Liver (tissue), 9 donors: ENCODE results near the gene THSD7B. TPM values are rescaled to one million over a fixed set of nuclear protein-coding genes. Genes with fewer than 3 reads are reported as not detected.

Source experiments
- DNase-seq: peaks from one replicate; pipeline ENCODE4 v3.0.0-alpha.2; 2017; ENCODE audit warnings: low spot score
- H3K27ac ChIP-seq, 2 donors: one replicate each; pipeline ENCODE4 v1.7.0; 2013; ENCODE audit warnings: inconsistent platforms in 2 of 2, low read length in 2 of 2, control low read depth in 1 of 2, low read depth in 1 of 2, mild to moderate bottlenecking in 1 of 2
- H3K27me3 ChIP-seq, 4 donors: one replicate each; pipeline versions ENCODE4 v1.6.1 to v1.7.0; 2013; ENCODE audit warnings: low read length in 3 of 4, inconsistent platforms in 1 of 4, mild to moderate bottlenecking in 1 of 4, moderate library complexity in 1 of 4; ENCODE audit not compliant: control insufficient read depth in 4 of 4, insufficient read depth in 4 of 4
- H3K36me3 ChIP-seq, 4 donors: one replicate each; pipeline versions ENCODE4 v1.6.1 to v1.7.0; 2013; ENCODE audit warnings: low read length in 3 of 4, mild to moderate bottlenecking in 3 of 4, low read depth in 1 of 4, moderate library complexity in 1 of 4; ENCODE audit not compliant: control insufficient read depth in 4 of 4, insufficient read depth in 3 of 4
- H3K4me1 ChIP-seq, 4 donors: one replicate each; pipeline versions ENCODE4 v1.6.1 to v1.7.0; 2013; ENCODE audit warnings: low read length in 3 of 4, mild to moderate bottlenecking in 3 of 4, moderate library complexity in 1 of 4; ENCODE audit not compliant: control insufficient read depth in 4 of 4, insufficient read depth in 4 of 4
- H3K4me3 ChIP-seq, 3 donors: one replicate each; pipeline versions ENCODE4 v1.6.1 to v1.7.0; 2013; ENCODE audit warnings: low read length in 3 of 3, control low read depth in 1 of 3, low read depth in 1 of 3, mild to moderate bottlenecking in 1 of 3
- H3K9ac ChIP-seq, 2 donors: one replicate each; pipeline ENCODE4 v1.7.0; 2013; ENCODE audit warnings: low read length in 2 of 2, mild to moderate bottlenecking in 2 of 2, moderate library complexity in 2 of 2, control low read depth in 1 of 2, low read depth in 1 of 2
- H3K9me3 ChIP-seq, 4 donors: one replicate each; pipeline versions ENCODE4 v1.6.1 to v1.7.0; 2013; ENCODE audit warnings: low read length in 3 of 4; ENCODE audit not compliant: control insufficient read depth in 4 of 4
- ATF3 ChIP-seq: IDR thresholded peaks from 2 replicates; pipeline ENCODE4 v1.6.1; 2016; ENCODE audit warnings: antibody characterized with exemption
- EGR1 ChIP-seq, 2 donors: IDR thresholded peaks; 2 replicates each; pipeline ENCODE4 v1.6.1; 2016 to 2018; ENCODE audit warnings: antibody characterized with exemption in 2 of 2, low read depth in 2 of 2
- FOXA1 ChIP-seq: IDR thresholded peaks from 2 replicates; pipeline ENCODE4 v1.6.1; 2016; ENCODE audit warnings: antibody characterized with exemption
- FOXA2 ChIP-seq: IDR thresholded peaks from 2 replicates; pipeline ENCODE4 v1.6.1; 2016; ENCODE audit warnings: antibody characterized with exemption
- GABPA ChIP-seq, 2 donors: IDR thresholded peaks in 1 of 2; conservative IDR thresholded peaks in 1 of 2; 2 replicates each; pipeline ENCODE4 v1.6.1; 2016; ENCODE audit warnings: antibody characterized with exemption in 2 of 2, mild to moderate bottlenecking in 1 of 2, moderate library complexity in 1 of 2
- HNF4A ChIP-seq, 2 donors: conservative IDR thresholded peaks; 2 replicates each; pipeline ENCODE4 v1.6.1; 2016; ENCODE audit warnings: antibody characterized with exemption in 2 of 2, mild to moderate bottlenecking in 2 of 2
- JUND ChIP-seq, 2 donors: IDR thresholded peaks; 2 replicates each; pipeline ENCODE4 v1.6.1; 2016; ENCODE audit warnings: antibody characterized with exemption in 2 of 2
- MAX ChIP-seq: IDR thresholded peaks from 2 replicates; pipeline ENCODE4 v1.6.1; 2016; ENCODE audit warnings: antibody characterized with exemption
- RAD21 ChIP-seq, 2 donors: IDR thresholded peaks; 2 replicates each; pipeline ENCODE4 v1.6.1; 2016; ENCODE audit warnings: antibody characterized with exemption in 2 of 2, mild to moderate bottlenecking in 2 of 2
- REST ChIP-seq: IDR thresholded peaks from 2 replicates; pipeline ENCODE4 v1.6.1; 2016; ENCODE audit warnings: antibody characterized with exemption, mild to moderate bottlenecking
- SP1 ChIP-seq: IDR thresholded peaks from 2 replicates; pipeline ENCODE4 v1.6.1; 2018; ENCODE audit warnings: antibody characterized with exemption, mild to moderate bottlenecking
- TAF1 ChIP-seq: conservative IDR thresholded peaks from 2 replicates; pipeline ENCODE4 v1.6.1; 2016; ENCODE audit warnings: antibody characterized with exemption, mild to moderate bottlenecking
- YY1 ChIP-seq: IDR thresholded peaks from 2 replicates; pipeline ENCODE4 v1.6.1; 2016; ENCODE audit warnings: antibody characterized with exemption, mild to moderate bottlenecking
- WGBS: extraction: QIAGEN DNeasy Blood & Tissue Kit; methylation state at CpG from one replicate; pipeline ENCODE4 v1.1.7; 2013; 5-methylcytosine and 5-hydroxymethylcytosine counted together
- polyA plus RNA-seq, 2 donors: library from polyadenylated mRNA; stranded (reverse) in 1 of 2; unstranded in 1 of 2; fragments of 200-250 nt in 1 of 2; fragments of >200 nt in 1 of 2; fragmentation: Nextera tagmentation in 1 of 2; extraction: Ambion mirVana in 1 of 2; gene quantifications; one replicate each; pipeline versions ENCODE4 v1.2.1 to v1.2.3, GENCODE V29; 2013 to 2015
- total RNA-seq, 2 donors: library from RNA; depleted of rRNA; stranded (reverse); fragments of >200 nt; gene quantifications; one replicate each; pipeline ENCODE4 v1.2.3, GENCODE V29; 2014
- TF ChIP-seq, protein P1 (sequence below): fragments of 150-350 bp; IDR thresholded peaks from 2 replicates; pipeline ENCODE4 v1.5.1; 2017; ENCODE audit warnings: improper control_type of control experiment, low read depth, low read length; ENCODE audit not compliant: missing input control
- donor health status: healthy.
- donor health status: healthy.
- donor health status: healthy.
- donor health status: healthy.
- donor health status: healthy.

The THSD7B gene
- total and polyA plus RNA-seq, 4 donors = 0.01 to 0.75 (median 0.42) TPM; not detected in 1

- WGBS = 42% methylated on average over 3 of the region's 3 CpGs
Observed at GRCh38 chr2:137173463-137173862, 408.1 kb downstream of the THSD7B start.

GRCh38 chr2:137175246-137175645 is 409.9 kb downstream of the THSD7B start:
- Histone ChIP-seq H3K9ac (no peak overlapping the region), H3K4me1 (no peaks in the 10 kb centered on the region), H3K27me3 (no peaks in the 10 kb centered on the region), H3K9me3 (no peaks in the 10 kb centered on the region), H3K27ac (no peak overlapping the region), H3K36me3 (no peaks in the 10 kb centered on the region), H3K4me3 (no peak overlapping the region)
- WGBS = 63% methylated on average over 1 of the region's 1 CpG
- TF ChIP-seq FOXA1 (no peak), REST (no peak), FOXA2 (no peak)
- no peak for DNase-seq

More at GRCh38 chr2:137173463-137173862, 408.1 kb downstream of the THSD7B start:
- no peak for DNase-seq
- Histone ChIP-seq H3K4me1 (no peaks in the 10 kb centered on the region), H3K4me3 (no peak overlapping the region), H3K36me3 (no peaks in the 10 kb centered on the region), H3K9me3 (no peaks in the 10 kb centered on the region), H3K27ac (no peak overlapping the region), H3K27me3 (no peaks in the 10 kb centered on the region), H3K9ac (no peak overlapping the region)
- TF ChIP-seq FOXA2 (no peak), GABPA (IDR thresholded peaks at IDR 0.05 in 1 of 2, conservative IDR thresholded peaks at IDR 0.05 in 1 of 2) (no peak), ATF3 (no peak), MAX (no peak), HNF4A (conservative IDR thresholded peaks at IDR 0.05) (no peak)

GRCh38 chr2:137178951-137179377 is 413.6 kb downstream of the THSD7B start:
- WGBS = 70% methylated on average over 2 of the region's 2 CpGs
- no peak overlapping the region for H3K27ac ChIP-seq
- H3K4me1 ChIP-seq = no peaks in the 10 kb centered on the region
- no peak for DNase-seq
- no peaks in the 10 kb centered on the region for H3K27me3 ChIP-seq
- TF ChIP-seq JUND (IDR thresholded peaks at IDR 0.05) = no peak
- TF ChIP-seq, protein P1, sequence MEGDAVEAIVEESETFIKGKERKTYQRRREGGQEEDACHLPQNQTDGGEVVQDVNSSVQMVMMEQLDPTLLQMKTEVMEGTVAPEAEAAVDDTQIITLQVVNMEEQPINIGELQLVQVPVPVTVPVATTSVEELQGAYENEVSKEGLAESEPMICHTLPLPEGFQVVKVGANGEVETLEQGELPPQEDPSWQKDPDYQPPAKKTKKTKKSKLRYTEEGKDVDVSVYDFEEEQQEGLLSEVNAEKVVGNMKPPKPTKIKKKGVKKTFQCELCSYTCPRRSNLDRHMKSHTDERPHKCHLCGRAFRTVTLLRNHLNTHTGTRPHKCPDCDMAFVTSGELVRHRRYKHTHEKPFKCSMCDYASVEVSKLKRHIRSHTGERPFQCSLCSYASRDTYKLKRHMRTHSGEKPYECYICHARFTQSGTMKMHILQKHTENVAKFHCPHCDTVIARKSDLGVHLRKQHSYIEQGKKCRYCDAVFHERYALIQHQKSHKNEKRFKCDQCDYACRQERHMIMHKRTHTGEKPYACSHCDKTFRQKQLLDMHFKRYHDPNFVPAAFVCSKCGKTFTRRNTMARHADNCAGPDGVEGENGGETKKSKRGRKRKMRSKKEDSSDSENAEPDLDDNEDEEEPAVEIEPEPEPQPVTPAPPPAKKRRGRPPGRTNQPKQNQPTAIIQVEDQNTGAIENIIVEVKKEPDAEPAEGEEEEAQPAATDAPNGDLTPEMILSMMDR = no peak
- no peak for TF ChIP-seq RAD21 (IDR thresholded peaks at IDR 0.05)
- no peak for TF ChIP-seq FOXA2
- no peak for TF ChIP-seq EGR1 (IDR thresholded peaks at IDR 0.05; ENCODE audit: low read depth in 2 of 2)
- no peak for TF ChIP-seq SP1
- TF ChIP-seq TAF1 = no peak
- TF ChIP-seq YY1 = no peak
- H3K36me3 ChIP-seq = no peaks in the 10 kb centered on the region
- H3K9me3 ChIP-seq = no peaks in the 10 kb centered on the region
- no peak overlapping the region for H3K9ac ChIP-seq
- H3K4me3 ChIP-seq = no peak overlapping the region
